Mammary epithelial cell (primary cell): ENCODE results near the gene CNTN5.

Experiments used
- CTCF ChIP-seq, 2 donors: IDR thresholded peaks in 1 of 2; conservative IDR thresholded peaks in 1 of 2; 2 replicates each; pipeline ENCODE4 v1.5.1; 2011 to 2012; ENCODE audit warnings: inconsistent platforms in 2 of 2, low read length in 2 of 2, mild to moderate bottlenecking in 2 of 2, control low read depth in 1 of 2, low read depth in 1 of 2; ENCODE audit not compliant: insufficient read depth in 1 of 2; ENCODE audit errors: extremely low read depth in 1 of 2
- EZH2 ChIP-seq: IDR thresholded peaks from 2 replicates; pipeline ENCODE4 v1.6.1; 2012; ENCODE audit warnings: low read length, inconsistent platforms, borderline replicate concordance

GRCh38 chr11:99461913-99462312 is 441.2 kb downstream of the CNTN5 start:
- no peak for TF ChIP-seq CTCF (conservative IDR thresholded peaks at IDR 0.05 in 1 of 2, IDR thresholded peaks at IDR 0.05 in 1 of 2; ENCODE audit: extremely low read depth in 1 of 2, insufficient read depth in 1 of 2, low read depth in 1 of 2, low read length in 2 of 2)
- no peak for TF ChIP-seq EZH2
